Loucy (cell line): ENCODE measurements around the gene GSG1L.

Experiments
- H2AFZ ChIP-seq: fragments of 200-600 bp; sonication (generic); 2 replicates; pipeline ENCODE4 v1.6.0; 2016; ENCODE audit warnings: antibody characterized with exemption, mild to moderate bottlenecking, low read length, moderate library complexity
- H3F3A ChIP-seq: fragments of 200-600 bp; 2 replicates; pipeline ENCODE4 v1.6.0; 2016; ENCODE audit warnings: antibody characterized with exemption, low read depth, mild to moderate bottlenecking
- H3K27me3 ChIP-seq: fragments of 200-600 bp; sonication (generic); 2 replicates; pipeline ENCODE4 v1.6.1; 2014; ENCODE audit warnings: low read length, mild to moderate bottlenecking; ENCODE audit not compliant: insufficient read depth, poor library complexity, severe bottlenecking
- H3K36me3 ChIP-seq: fragments of 200-600 bp; sonication (generic); 2 replicates; pipeline ENCODE4 v1.6.1; 2016; ENCODE audit warnings: low read length; ENCODE audit not compliant: insufficient read depth
- H3K4me1 ChIP-seq: fragments of 200-600 bp; sonication (generic); 2 replicates; pipeline ENCODE4 v1.5.1; 2014; ENCODE audit warnings: low read length, mild to moderate bottlenecking; ENCODE audit not compliant: insufficient read depth, poor library complexity, severe bottlenecking
- H3K4me2 ChIP-seq: fragments of 200-600 bp; sonication (generic); 2 replicates; pipeline ENCODE4 v1.6.0; 2014; ENCODE audit warnings: antibody characterized with exemption, low read length, low read depth, mild to moderate bottlenecking; ENCODE audit not compliant: poor library complexity, severe bottlenecking
- H3K4me3 ChIP-seq: fragments of 200-600 bp; sonication (generic); 2 replicates; pipeline ENCODE4 v1.5.1; 2014; ENCODE audit warnings: low read length, mild to moderate bottlenecking, mixed read lengths; ENCODE audit not compliant: poor library complexity, severe bottlenecking
- H3K79me2 ChIP-seq: fragments of 200-600 bp; sonication (generic); 2 replicates; pipeline ENCODE4 v1.6.1; 2014; ENCODE audit warnings: low read length; ENCODE audit not compliant: insufficient read depth
- H3K9ac ChIP-seq: fragments of 200-600 bp; sonication (generic); 2 replicates; pipeline ENCODE4 v1.6.0; 2014; ENCODE audit warnings: mild to moderate bottlenecking, low read depth, low read length, moderate library complexity; ENCODE audit not compliant: poor library complexity, severe bottlenecking
- H3K9me2 ChIP-seq: fragments of 200-600 bp; sonication (generic); replicated peaks from 2 replicates; pipeline ENCODE4 v1.6.1; 2016; ENCODE audit warnings: low read depth, low read length, mixed read lengths
- H3K9me3 ChIP-seq: fragments of 200-600 bp; sonication (generic); 2 replicates; pipeline ENCODE4 v1.6.1; 2014; ENCODE audit warnings: mild to moderate bottlenecking, antibody characterized with exemption, low read length, low read depth; ENCODE audit not compliant: insufficient read depth
- H4K20me1 ChIP-seq: fragments of 200-600 bp; sonication (generic); 2 replicates; pipeline ENCODE4 v1.6.0; 2014; ENCODE audit warnings: antibody characterized with exemption, low read length, mild to moderate bottlenecking; ENCODE audit not compliant: insufficient read depth, poor library complexity, severe bottlenecking
- CTCF ChIP-seq: fragments of 200-600 bp; sonication (generic); conservative IDR thresholded peaks from 2 replicates; pipeline ENCODE4 v1.5.1; 2014; ENCODE audit warnings: mild to moderate bottlenecking, antibody characterized with exemption, low read length
- EZH2phosphoT487 ChIP-seq: fragments of 200-600 bp; IDR thresholded peaks from 2 replicates; pipeline ENCODE4 v1.6.1; 2018; ENCODE audit warnings: antibody characterized with exemption, mild to moderate bottlenecking, moderate library complexity, borderline replicate concordance

GSG1L gene

GRCh38 chr16:28064150-28064549 lies 636 bp upstream of the GSG1L start:
- no peaks in the 10 kb centered on the region for H3K9me2 ChIP-seq
- H2AFZ ChIP-seq = no peak overlapping the region
- H3K4me2 ChIP-seq = no peak overlapping the region
- no peak for TF ChIP-seq EZH2phosphoT487
- TF ChIP-seq CTCF = no peak
- H3K9me3 ChIP-seq = no peaks in the 10 kb centered on the region
- H3K4me3 ChIP-seq = no peak overlapping the region
- H3K4me1 ChIP-seq = no peaks in the 10 kb centered on the region
- H3F3A ChIP-seq = no peaks in the 10 kb centered on the region
- H3K79me2 ChIP-seq = no peaks in the 10 kb centered on the region
- no peaks in the 10 kb centered on the region for H3K36me3 ChIP-seq
- no peaks in the 10 kb centered on the region for H3K27me3 ChIP-seq
- H3K9ac ChIP-seq = no peak overlapping the region
- no peaks in the 10 kb centered on the region for H4K20me1 ChIP-seq

GRCh38 chr16:28062847-28063521 lies 530 bp downstream of the GSG1L start:
- Histone ChIP-seq H3K36me3 (no peaks in the 10 kb centered on the region), H3K4me2 (no peak overlapping the region), H3K4me1 (no peaks in the 10 kb centered on the region), H3K4me3 (no peak overlapping the region), H3K27me3 (no peaks in the 10 kb centered on the region), H3F3A (no peaks in the 10 kb centered on the region), H3K9ac (no peak overlapping the region), H4K20me1 (no peaks in the 10 kb centered on the region), H3K9me2 (no peaks in the 10 kb centered on the region), H3K79me2 (no peaks in the 10 kb centered on the region), H2AFZ (no peak overlapping the region), H3K9me3 (no peaks in the 10 kb centered on the region)
- no peak for TF ChIP-seq EZH2phosphoT487
- TF ChIP-seq CTCF = no peak

- H3K36me3 ChIP-seq = no peaks in the 10 kb centered on the region
- no peak overlapping the region for H2AFZ ChIP-seq
- H3K27me3 ChIP-seq = no peaks in the 10 kb centered on the region
- H3K4me3 ChIP-seq = no peak overlapping the region
- no peak overlapping the region for H3K9ac ChIP-seq
- H3K4me1 ChIP-seq = no peaks in the 10 kb centered on the region
- no peaks in the 10 kb centered on the region for H3K79me2 ChIP-seq
- no peaks in the 10 kb centered on the region for H3K9me3 ChIP-seq
- no peaks in the 10 kb centered on the region for H3K9me2 ChIP-seq
- H3K4me2 ChIP-seq = no peak overlapping the region
- TF ChIP-seq EZH2phosphoT487 (no peak), CTCF (no peak)
- H3F3A ChIP-seq = no peaks in the 10 kb centered on the region
- no peaks in the 10 kb centered on the region for H4K20me1 ChIP-seq
Measured at GRCh38 chr16:28062261-28062846, 1.2 kb downstream of the GSG1L start.
